BLaER1 treated with 17β-estradiol and CSF1 and Interleukin-3, amounts not matched to agents 10 nM and 100 nM (cell line): ENCODE results near the gene CELSR1.
A peak's percentile ranks its signal among the peaks of the same experiment; 100 is the strongest.

ENCODE experiments used
- H3K27ac ChIP-seq, 11 experiments: shearing (Covaris generic); formaldehyde crosslinking; 2 replicates each; pipeline ENCODE4 v1.8.1; 2022
- H3K27me3 ChIP-seq, 11 experiments: shearing (Covaris generic); formaldehyde crosslinking; 2 replicates each; pipeline ENCODE4 v1.8.1; 2022
- H3K36me3 ChIP-seq, 11 experiments: shearing (Covaris generic); formaldehyde crosslinking; 2 replicates each; pipeline ENCODE4 v1.8.1; 2022
- H3K4me1 ChIP-seq, 10 experiments: shearing (Covaris generic); formaldehyde crosslinking; 2 replicates each; pipeline ENCODE4 v1.8.1; 2022
- H3K4me2 ChIP-seq, 11 experiments: shearing (Covaris generic); formaldehyde crosslinking; 2 replicates each; pipeline ENCODE4 v1.8.1; 2022
- H3K4me3 ChIP-seq, 10 experiments: shearing (Covaris generic); formaldehyde crosslinking; 2 replicates each; pipeline ENCODE4 v1.8.1; 2022
- H3K9ac ChIP-seq, 11 experiments: shearing (Covaris generic); formaldehyde crosslinking; 2 replicates each; pipeline ENCODE4 v1.8.1; 2022
- H3K9me3 ChIP-seq, 11 experiments: shearing (Covaris generic); formaldehyde crosslinking; replicated peaks in 1 of 11; 2 replicates each; pipeline ENCODE4 v1.8.1; 2022
- H4K20me1 ChIP-seq, 11 experiments: shearing (Covaris generic); formaldehyde crosslinking; 2 replicates each; pipeline ENCODE4 v1.8.1; 2022
- Cebpa-rat ChIP-seq, 11 experiments: shearing (Covaris generic); IDR thresholded peaks; 2 replicates each; pipeline ENCODE4 v1.8.1; 2022

Gene CELSR1

GRCh38 chr22:46515208-46516111, 22.0 kb downstream of the CELSR1 start:
- H3K4me2 ChIP-seq, result peak overlapping the region in 9 of 11 experiments; percentile 15 to 55 (median 33); a peak in 14 of 22 replicates
- peaks cover 0 to 18% (median 0%) of the 10 kb centered on the region in 11 experiments; a peak in 8 of 22 replicates for H3K27me3 ChIP-seq
- no peak overlapping the region for H3K4me3 ChIP-seq
- H3K27ac ChIP-seq, result no peak overlapping the region
- no peak overlapping the region for H3K9ac ChIP-seq
- no peak for TF ChIP-seq Cebpa-rat (IDR thresholded peaks at IDR 0.05)
- H3K9me3 ChIP-seq, result no peaks in the 10 kb centered on the region
- H3K36me3 ChIP-seq, result no peaks in the 10 kb centered on the region
- peaks cover 12 to 55% (median 44%) of the 10 kb centered on the region in 10 experiments for H3K4me1 ChIP-seq
- H4K20me1 ChIP-seq, result peaks cover 0 to 26% (median 0%) of the 10 kb centered on the region in 11 experiments; a peak in 5 of 22 replicates

- H3K36me3 ChIP-seq, result no peaks in the 10 kb centered on the region
- no peaks in the 10 kb centered on the region for H3K9me3 ChIP-seq
- no peak overlapping the region for H3K9ac ChIP-seq
- H3K4me1 ChIP-seq, result peaks cover 19 to 57% (median 48%) of the 10 kb centered on the region in 10 experiments
- peak overlapping the region in 9 of 11 experiments; percentile 15 to 55 (median 33); a peak in 14 of 22 replicates for H3K4me2 ChIP-seq
- no peak for TF ChIP-seq Cebpa-rat (IDR thresholded peaks at IDR 0.05)
- H4K20me1 ChIP-seq, result peaks cover 0 to 33% (median 0%) of the 10 kb centered on the region in 11 experiments; a peak in 5 of 22 replicates
- no peak overlapping the region for H3K27ac ChIP-seq
- no peak overlapping the region for H3K4me3 ChIP-seq
- peaks cover 0 to 26% (median 0%) of the 10 kb centered on the region in 11 experiments; a peak in 8 of 22 replicates for H3K27me3 ChIP-seq
Observed at GRCh38 chr22:46514592-46515207, 22.7 kb downstream of the CELSR1 start.

- H3K4me2 ChIP-seq, result peak overlapping the region in 8 of 11 experiments; percentile 21 to 55 (median 35); a peak in 13 of 22 replicates
- no peak overlapping the region for H3K27ac ChIP-seq
- no peak for TF ChIP-seq Cebpa-rat (IDR thresholded peaks at IDR 0.05)
- H3K9ac ChIP-seq, result no peak overlapping the region
- H3K9me3 ChIP-seq, result no peaks in the 10 kb centered on the region
- no peaks in the 10 kb centered on the region for H3K36me3 ChIP-seq
- H3K27me3 ChIP-seq, result peaks cover 0 to 32% (median 0%) of the 10 kb centered on the region in 11 experiments; a peak in 8 of 22 replicates
- H4K20me1 ChIP-seq, result peaks cover 0 to 40% (median 0%) of the 10 kb centered on the region in 11 experiments; a peak in 5 of 22 replicates
- H3K4me3 ChIP-seq, result no peak overlapping the region
- H3K4me1 ChIP-seq, result peaks cover 22 to 64% (median 54%) of the 10 kb centered on the region in 10 experiments
Observed at GRCh38 chr22:46513908-46514550, 23.4 kb downstream of the CELSR1 start.

- TF ChIP-seq Cebpa-rat (IDR thresholded peaks at IDR 0.05), result no peak
- no peak overlapping the region for H3K4me2 ChIP-seq
- H3K27ac ChIP-seq, result no peak overlapping the region
Observed at GRCh38 chr22:46512683-46513082, 24.7 kb downstream of the CELSR1 start.

GRCh38 chr22:46512039-46512370, 25.4 kb downstream of the CELSR1 start:
- Histone ChIP-seq H4K20me1 (peaks cover 0 to 56% (median 0%) of the 10 kb centered on the region in 11 experiments; a peak in 6 of 22 replicates), H3K27me3 (peaks cover 0 to 51% (median 0%) of the 10 kb centered on the region in 11 experiments; a peak in 8 of 22 replicates), H3K9ac (no peak overlapping the region), H3K4me3 (no peak overlapping the region), H3K36me3 (no peaks in the 10 kb centered on the region), H3K9me3 (no peaks in the 10 kb centered on the region), H3K4me2 (peak overlapping the region in 6 of 11 experiments; percentile 77 to 97 (median 86); a peak in 9 of 22 replicates), H3K4me1 (peaks cover 25 to 74% (median 64%) of the 10 kb centered on the region in 10 experiments), H3K27ac (no peak overlapping the region)
- TF ChIP-seq Cebpa-rat (IDR thresholded peaks at IDR 0.05), result no peak

More at GRCh38 chr22:46512683-46513082, 24.7 kb downstream of the CELSR1 start:
- peaks cover 0 to 50% (median 0%) of the 10 kb centered on the region in 11 experiments; a peak in 5 of 22 replicates for H4K20me1 ChIP-seq
- no peak overlapping the region for H3K4me3 ChIP-seq
- no peaks in the 10 kb centered on the region for H3K9me3 ChIP-seq
- peaks cover 0 to 44% (median 0%) of the 10 kb centered on the region in 11 experiments; a peak in 8 of 22 replicates for H3K27me3 ChIP-seq
- H3K4me1 ChIP-seq, result peaks cover 21 to 74% (median 64%) of the 10 kb centered on the region in 10 experiments
- H3K36me3 ChIP-seq, result no peaks in the 10 kb centered on the region
- no peak overlapping the region for H3K9ac ChIP-seq

GRCh38 chr22:46511151-46512038, 26.0 kb downstream of the CELSR1 start:
- H3K4me2 ChIP-seq, result peak overlapping the region; percentile 6 to 97 (median 80); a peak in 19 of 22 replicates
- no peak overlapping the region for H3K4me3 ChIP-seq

GRCh38 chr22:46509416-46510089, 27.9 kb downstream of the CELSR1 start:
- Histone ChIP-seq H3K9ac (0 out of 22 replicates have a peak overlapping the region, but pooled peaks of 1 of the 11 experiments have one; percentile 38), H4K20me1 (peaks cover 0 to 66% (median 0%) of the 10 kb centered on the region in 11 experiments; a peak in 6 of 22 replicates), H3K27ac (no peak overlapping the region; a peak in 1 of 22 replicates), H3K4me2 (peak overlapping the region; percentile 23 to 97 (median 80); a peak in 21 of 22 replicates), H3K9me3 (no peaks in the 10 kb centered on the region), H3K36me3 (no peaks in the 10 kb centered on the region), H3K4me1 (peaks cover 50 to 84% (median 77%) of the 10 kb centered on the region in 10 experiments), H3K27me3 (peaks cover 0 to 54% (median 0%) of the 10 kb centered on the region in 11 experiments; a peak in 8 of 22 replicates), H3K4me3 (no peak overlapping the region)
- TF ChIP-seq Cebpa-rat (IDR thresholded peaks at IDR 0.05), result no peak

More at GRCh38 chr22:46511151-46512038, 26.0 kb downstream of the CELSR1 start:
- peaks cover 0 to 63% (median 0%) of the 10 kb centered on the region in 11 experiments; a peak in 6 of 22 replicates for H4K20me1 ChIP-seq
- H3K27me3 ChIP-seq, result peaks cover 0 to 53% (median 0%) of the 10 kb centered on the region in 11 experiments; a peak in 8 of 22 replicates
- H3K9me3 ChIP-seq, result no peaks in the 10 kb centered on the region
- H3K4me1 ChIP-seq, result peaks cover 32 to 76% (median 68%) of the 10 kb centered on the region in 10 experiments
- H3K9ac ChIP-seq, result 0 out of 22 replicates have a peak overlapping the region, but pooled peaks of 1 of the 11 experiments have one; percentile 23
- no peak overlapping the region for H3K27ac ChIP-seq
- no peaks in the 10 kb centered on the region for H3K36me3 ChIP-seq
- no peak for TF ChIP-seq Cebpa-rat (IDR thresholded peaks at IDR 0.05)
